ENCODE results near the gene TKFC.

The TKFC gene

GRCh38 chr11:61325649-61326414 is 7.2 kb upstream of the TKFC start:
- no peak for DNase-seq (ENCODE audit: low read depth)

DNA sequence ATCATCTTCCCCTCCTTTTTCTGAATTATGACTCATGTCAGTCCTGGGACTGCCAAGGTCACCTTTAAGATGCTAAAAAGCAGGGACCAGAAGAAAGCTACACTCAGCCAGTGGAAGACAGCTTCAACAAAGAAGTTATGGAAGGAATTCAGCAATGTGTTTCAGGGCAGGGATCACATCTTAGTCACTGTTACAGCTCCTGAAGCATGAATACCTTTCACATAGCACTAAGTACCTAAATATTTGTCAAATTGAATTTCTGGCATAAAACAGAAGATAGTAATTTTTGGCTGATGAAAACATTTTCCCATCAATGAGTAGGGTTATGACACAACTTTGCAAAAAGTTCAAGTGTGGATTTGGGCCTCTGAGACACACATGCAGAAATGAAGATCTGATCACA is 5.4 kb upstream of the TKFC start:
- no peak for DNase-seq (ENCODE audit: low read depth)

DNA sequence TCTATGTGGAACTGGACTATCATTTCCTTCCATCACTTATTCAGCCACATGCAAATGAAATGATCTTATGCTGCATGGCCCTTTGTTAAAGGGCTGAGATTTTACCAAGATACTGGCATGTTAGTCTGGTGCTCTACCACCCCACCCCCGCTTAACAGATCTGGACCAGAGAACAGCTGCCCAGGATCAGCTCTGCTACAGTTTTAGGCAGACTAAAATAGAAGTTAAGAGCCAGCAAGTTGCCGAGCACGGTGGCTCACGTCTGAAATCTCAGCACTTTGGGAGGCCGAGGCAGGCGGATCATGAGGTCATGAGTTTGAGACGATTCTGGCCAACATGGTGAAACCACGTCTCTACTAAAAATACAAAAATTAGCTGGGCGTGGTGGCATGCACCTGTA is 4.7 kb upstream of the TKFC start:
- DNase-seq (ENCODE audit: low read depth), result no peak

- no peak for DNase-seq (ENCODE audit: low read depth)
Measured at GRCh38 chr11:61329871-61330270, 3.2 kb upstream of the TKFC start.

DNA sequence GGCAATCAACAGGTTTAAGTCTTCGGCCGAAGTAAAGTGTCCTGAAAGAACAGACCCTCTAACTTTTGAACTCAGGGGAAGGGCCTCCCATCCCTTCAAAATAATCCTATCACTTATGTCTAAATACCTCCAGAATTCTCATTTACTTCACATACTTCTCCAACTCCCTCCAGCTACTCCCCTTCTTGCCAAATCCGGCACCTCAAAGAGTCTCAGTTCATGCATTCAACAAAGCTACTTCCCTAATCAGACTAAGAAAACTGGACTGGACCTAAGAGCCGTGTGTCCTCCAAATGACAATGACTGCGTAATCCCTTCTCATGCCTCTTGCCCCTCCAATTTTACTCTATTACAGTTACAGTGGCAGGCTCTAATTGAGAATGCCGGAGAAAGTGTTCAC is 1.4 kb upstream of the TKFC start:
- DNase-seq (ENCODE audit: low read depth), result no peak

DNA sequence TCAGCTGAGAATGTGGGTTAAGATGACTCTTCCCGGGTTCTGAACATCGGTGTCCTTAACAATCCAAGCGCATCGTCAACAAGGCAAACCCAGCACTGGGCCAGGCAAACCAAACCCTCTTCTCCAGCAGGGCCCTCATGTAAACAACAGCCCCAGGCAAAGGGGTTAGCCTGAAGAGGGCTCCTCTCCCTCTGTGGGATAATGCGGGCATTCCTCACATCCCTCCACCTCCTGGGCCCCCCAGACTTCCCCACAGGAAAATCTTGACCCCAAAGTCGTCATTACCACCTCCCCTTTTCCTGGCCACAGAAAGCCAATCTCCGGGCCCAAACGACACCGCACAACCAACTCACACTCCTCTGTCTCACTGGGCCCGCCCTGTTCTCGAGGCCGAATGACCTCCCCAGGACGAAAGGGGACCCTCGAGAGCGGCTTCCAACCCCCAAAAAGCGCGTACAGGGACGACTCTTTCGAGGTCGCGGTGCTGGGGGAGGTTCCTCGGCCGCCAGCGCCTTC is 689 bp upstream of the TKFC start:
- DNase-seq (ENCODE audit: low read depth), result no peak

DNA sequence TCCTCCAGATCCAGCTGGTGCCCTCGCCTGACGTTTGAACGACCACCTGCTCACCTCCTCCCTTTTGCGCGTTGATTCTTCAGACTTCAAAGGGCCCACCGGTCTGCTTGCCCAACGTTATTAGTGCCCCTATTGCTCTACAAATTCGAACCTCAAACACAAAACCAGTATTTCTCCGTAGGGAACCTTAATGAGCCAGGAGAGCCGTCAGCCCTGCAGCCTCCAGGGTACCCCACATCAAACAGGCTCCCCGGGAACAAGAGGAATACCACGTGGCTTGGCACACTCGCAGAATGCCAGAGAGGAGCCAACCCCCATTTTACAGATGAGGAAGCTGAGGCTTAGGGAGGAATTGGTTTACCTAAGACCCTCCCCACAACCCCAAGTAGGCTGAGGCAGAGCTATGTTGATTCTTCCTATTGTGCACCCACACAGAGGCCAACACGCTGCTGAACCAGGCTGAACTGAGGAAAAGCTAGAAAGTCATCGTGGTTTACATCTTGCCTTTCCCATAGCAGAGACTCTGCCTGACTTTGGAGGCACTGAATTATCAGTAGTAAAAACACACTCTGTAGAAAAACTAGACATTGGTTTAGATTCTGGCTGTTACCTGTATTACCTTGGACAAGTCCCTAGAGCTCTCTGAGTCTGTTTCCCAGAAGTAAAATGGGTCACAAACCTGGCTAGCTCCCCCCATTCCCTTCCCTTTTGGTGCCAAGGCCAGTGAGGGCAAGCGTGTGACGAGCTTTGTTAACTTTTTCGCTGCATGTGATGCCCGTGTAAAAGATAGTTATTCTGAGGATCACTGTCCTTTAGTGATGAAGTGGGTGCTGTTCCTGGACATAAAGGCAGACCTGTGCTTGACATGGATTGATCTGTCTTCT is 764 bp downstream of the TKFC start:
- no peak for DNase-seq (ENCODE audit: low read depth)

DNA sequence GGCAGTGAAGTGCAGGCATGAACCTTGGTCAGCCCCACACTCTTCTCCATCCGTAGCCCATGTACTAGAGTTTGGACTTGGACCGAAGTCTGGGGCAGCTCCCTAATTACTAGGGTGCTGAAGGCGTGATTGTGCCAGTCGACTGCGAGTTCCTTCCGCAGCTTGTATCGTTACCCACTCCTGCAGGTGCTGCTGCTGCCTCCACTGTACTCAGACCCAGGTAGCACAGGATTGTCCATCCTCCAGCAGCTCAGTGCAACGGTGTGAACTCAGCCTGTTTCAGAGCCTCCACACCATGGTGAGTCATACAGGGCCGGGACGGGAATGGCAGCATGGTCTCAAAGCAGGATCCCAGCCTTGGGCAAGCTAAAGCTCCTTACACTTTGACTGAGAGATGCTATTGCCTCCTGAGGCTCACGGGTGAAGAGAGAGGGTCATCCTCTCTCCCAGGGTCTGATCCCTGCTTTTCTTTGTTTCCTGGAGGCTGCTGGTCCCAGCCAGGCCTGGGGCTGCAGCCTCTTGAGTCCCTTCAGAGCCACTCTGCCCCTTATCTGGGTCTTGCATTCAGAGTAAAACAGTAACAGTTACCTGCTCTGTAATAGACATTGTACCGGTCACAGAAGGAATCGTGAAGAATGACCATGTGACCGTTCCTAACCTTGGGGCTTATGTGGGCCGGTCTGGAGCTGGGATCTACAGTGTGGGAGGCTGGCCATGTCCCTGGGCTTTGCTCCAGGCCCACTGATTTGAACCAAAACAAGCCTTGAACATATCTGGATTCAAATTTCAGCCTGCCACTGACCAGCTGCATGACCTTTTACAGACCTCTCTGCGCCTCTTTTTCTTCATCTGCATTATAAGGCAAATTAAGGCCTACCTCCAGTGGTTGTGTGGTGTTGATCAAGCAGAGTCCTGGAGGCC is 1.7 kb downstream of the TKFC start:
- DNase-seq (ENCODE audit: low read depth), result no peak

GRCh38 chr11:61335355-61335710 is 2.3 kb downstream of the TKFC start:
- no peak for DNase-seq (ENCODE audit: low read depth)

GRCh38 chr11:61336171-61336935 is 3.3 kb downstream of the TKFC start:
- DNase-seq (ENCODE audit: low read depth), result peak; percentile 74

DNA sequence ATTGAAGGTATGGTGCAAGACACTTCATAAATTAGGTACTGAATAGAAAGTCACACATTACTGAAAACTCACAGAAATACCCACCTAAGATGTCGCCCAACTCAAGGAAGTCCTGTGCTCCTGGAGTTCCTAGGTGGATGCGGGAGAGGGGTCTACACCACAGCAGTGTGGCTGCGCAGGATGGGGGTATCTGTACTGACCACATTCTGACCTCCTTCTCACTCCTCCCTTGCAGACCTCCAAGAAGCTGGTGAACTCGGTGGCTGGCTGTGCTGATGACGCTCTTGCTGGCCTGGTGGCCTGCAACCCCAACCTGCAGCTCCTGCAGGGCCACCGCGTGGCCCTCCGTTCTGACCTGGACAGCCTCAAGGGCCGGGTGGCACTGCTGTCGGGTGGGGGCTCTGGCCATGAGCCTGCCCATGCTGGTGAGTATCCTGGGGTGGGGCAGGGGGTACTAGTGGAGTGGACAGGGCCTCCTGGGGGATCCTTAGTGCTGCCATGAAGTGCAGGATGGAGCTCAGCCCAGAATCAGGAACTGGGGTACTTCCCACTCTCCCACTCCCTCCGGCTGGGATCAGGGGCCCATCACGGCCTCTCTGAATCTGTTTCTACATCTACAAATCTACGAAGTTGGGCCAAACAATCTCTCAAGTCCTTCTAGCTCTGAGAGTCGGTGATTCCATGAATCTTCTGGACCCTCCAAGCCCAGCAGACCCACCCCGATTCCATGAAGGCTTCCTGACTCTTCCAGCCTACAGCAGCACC is 4.9 kb downstream of the TKFC start:
- no peak for DNase-seq (ENCODE audit: low read depth)

DNA sequence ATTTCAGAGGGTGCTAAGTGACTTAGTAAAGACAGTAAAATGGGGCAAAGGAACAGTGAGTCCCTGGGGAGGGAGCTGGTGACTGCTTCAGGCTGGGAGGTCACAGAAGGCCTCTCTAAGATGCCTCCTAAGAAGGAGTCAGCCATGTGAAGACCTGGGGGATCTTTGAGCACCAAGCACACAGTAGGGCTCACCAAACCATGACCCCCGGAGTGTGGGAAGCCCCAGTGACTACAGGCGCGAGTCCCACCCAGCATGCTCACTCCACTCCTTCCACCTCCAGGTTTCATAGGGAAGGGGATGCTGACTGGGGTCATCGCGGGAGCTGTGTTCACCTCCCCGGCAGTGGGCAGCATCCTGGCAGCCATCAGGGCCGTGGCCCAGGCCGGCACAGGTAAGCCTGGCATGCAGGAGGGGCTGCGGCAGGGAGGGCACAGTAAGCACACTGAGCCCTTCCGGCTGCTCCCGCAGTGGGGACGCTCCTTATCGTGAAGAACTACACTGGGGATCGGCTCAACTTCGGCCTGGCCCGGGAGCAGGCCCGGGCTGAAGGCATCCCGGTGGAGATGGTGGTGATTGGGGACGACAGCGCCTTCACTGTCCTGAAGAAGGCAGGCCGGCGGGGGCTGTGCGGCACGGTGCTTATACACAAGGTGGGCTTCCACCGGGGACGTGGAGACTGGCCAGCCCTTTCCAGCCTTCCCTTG is 5.9 kb downstream of the TKFC start:
- no peak for DNase-seq (ENCODE audit: low read depth)

- DNase-seq (ENCODE audit: low read depth), result no peak
Measured at GRCh38 chr11:61339490-61339878, 6.5 kb downstream of the TKFC start.

DNA sequence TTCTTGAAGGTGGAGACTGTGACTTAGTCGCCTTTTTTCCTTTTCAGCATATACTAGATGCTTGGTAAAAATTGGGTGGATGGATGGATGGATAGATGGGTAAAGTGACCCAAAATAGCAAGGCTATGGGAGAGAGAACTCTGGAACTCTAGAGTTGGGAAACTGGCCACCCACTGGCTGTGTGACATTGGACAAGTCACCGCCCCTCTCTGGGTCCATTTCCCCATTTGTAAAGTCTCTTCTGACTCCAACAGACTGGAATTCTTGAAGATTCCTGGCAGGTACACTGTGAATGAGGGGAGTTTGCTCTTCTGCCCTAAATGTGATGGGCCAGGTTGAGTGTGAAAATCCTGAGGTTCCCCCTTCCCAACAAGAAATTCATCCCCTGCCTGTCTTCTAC is 8.0 kb downstream of the TKFC start:
- DNase-seq (ENCODE audit: low read depth), result no peak

DNA sequence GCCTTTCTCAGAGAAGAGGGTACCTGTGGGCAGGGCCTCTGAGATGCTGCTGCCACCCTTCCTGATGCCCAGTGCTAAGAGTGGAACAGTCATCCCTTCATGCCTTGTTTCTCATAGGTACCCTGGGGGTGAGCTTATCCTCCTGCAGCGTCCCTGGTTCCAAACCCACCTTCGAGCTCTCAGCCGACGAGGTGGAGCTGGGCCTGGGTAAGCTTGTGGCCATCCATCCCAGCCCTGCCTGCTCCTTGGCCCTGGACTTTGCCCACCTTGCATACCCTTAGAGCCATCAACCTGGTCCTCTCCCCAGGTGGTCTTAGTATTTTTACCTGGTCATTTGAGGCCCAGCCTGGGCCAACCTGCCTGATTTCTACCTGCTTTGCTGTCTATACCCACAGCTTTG is 8.7 kb downstream of the TKFC start:
- no peak for DNase-seq (ENCODE audit: low read depth)

GRCh38 chr11:61342207-61342803 is 9.3 kb downstream of the TKFC start:
- no peak for DNase-seq (ENCODE audit: low read depth)

DNA sequence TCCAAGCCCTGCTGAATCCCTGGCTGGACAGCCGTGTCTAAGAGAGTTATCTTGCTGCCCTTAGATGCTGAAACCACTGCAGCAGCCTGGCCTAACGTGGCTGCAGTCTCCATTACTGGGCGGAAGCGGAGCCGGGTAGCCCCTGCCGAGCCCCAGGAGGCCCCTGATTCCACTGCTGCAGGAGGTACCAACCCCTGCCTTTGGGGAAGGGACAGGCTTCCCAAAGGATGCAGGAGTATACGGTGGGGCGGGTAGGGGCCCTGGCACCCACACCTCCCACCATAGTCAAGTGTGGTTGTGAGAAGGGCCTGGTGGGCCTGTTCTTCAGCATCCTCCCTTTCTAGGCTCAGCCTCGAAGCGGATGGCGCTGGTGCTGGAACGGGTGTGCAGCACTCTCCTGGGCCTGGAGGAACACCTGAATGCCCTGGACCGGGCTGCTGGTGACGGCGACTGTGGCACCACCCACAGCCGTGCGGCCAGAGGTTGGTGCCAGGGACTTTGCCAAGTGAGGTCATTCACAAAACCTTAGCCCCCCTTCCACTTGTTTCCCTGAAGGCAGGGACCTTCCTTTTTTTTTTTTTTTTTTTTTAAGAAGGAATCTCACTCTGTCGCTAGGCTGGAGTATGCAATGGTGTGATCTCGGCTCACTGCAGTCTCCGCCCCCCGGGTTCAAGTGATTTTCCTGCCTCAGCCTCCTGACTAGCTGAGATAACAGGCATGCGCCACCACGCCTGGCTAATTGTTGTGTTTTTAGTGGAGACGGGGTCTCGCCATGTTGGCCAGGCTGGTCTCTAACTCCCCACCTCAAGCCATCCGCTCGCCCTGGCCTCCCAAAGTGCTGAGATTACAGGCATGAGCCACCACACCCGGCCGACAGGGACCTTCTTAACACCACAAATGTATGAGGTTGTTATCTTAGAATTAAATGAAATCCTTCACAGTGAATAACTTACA is 11.0 kb downstream of the TKFC start:
- DNase-seq (ENCODE audit: low read depth), result no peak

DNA sequence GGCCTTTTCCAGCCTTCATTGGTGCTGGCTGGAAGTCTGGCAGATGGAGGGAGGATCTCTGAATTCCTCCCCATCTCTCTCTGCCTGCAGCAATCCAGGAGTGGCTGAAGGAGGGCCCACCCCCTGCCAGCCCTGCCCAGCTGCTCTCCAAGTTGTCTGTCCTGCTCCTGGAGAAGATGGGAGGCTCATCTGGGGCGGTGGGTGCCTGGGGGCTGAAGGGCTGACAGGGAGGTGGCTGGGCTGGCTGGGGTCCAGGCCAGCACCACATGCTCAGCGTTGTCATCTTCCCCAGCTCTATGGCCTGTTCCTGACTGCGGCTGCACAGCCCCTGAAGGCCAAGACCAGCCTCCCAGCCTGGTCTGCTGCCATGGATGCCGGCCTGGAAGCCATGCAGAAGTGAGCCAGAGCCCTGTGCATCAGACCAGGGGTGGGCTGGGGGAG is 12.2 kb downstream of the TKFC start:
- DNase-seq (ENCODE audit: low read depth), result no peak
